Muscle of leg (tissue), 11 donors: ENCODE measurements around the gene CPA3. TPM values are rescaled to one million over a fixed set of nuclear protein-coding genes. Genes with fewer than 3 reads are reported as not detected.
A peak's percentile ranks its signal among the peaks of the same experiment; 100 is the strongest.

Experiments
- DNase-seq: peaks from one replicate; pipeline ENCODE4 v3.0.0; 2013
- H3K27ac ChIP-seq: one replicate; pipeline ENCODE4 v1.5.1; 2013; ENCODE audit warnings: mild to moderate bottlenecking, low read length, control low read depth
- H3K27me3 ChIP-seq: one replicate; pipeline ENCODE4 v1.6.1; 2013; ENCODE audit warnings: low read length; ENCODE audit not compliant: control insufficient read depth, insufficient read depth
- H3K36me3 ChIP-seq: one replicate; pipeline ENCODE4 v1.6.1; 2013; ENCODE audit warnings: low read length; ENCODE audit not compliant: control insufficient read depth, insufficient read depth
- H3K4me1 ChIP-seq: one replicate; pipeline ENCODE4 v1.6.1; 2013; ENCODE audit warnings: low read length; ENCODE audit not compliant: control insufficient read depth, insufficient read depth
- H3K4me3 ChIP-seq: one replicate; pipeline ENCODE4 v1.5.1; 2013; ENCODE audit warnings: low read length, control low read depth
- H3K9me3 ChIP-seq: replicated peaks from 2 replicates; pipeline ENCODE4 v1.6.1; 2013; ENCODE audit warnings: low read depth, low read length; ENCODE audit not compliant: control insufficient read depth
- WGBS: methylation state at CpG from one replicate; pipeline ENCODE4 v1.1.5; 2013; ENCODE audit warnings: missing lambda C conversion rate; ENCODE audit not compliant: insufficient coverage; 5-methylcytosine and 5-hydroxymethylcytosine counted together
- polyA plus RNA-seq, 8 donors: library from polyadenylated mRNA; unstranded; fragments of 120-200 nt; gene quantifications; one replicate each; pipeline versions ENCODE4 v1.2.1 to v1.2.3, GENCODE V29; 2013; ENCODE audit warnings: inconsistent platforms in 1 of 8, low replicate concordance in 1 of 8; ENCODE audit not compliant: insufficient read length in 8 of 8, insufficient read depth in 1 of 8
- total RNA-seq: library from RNA; stranded (reverse); fragments of 120-200 nt; gene quantifications from one replicate; pipeline ENCODE4 v1.2.4, GENCODE V29; 2013

CPA3 gene
- total and polyA plus RNA-seq, 9 donors, result 0.75 to 3.1 (median 1.3) TPM

- H3K9me3 ChIP-seq, result no peaks in the 10 kb centered on the region
- no peak overlapping the region for H3K27ac ChIP-seq
- WGBS, result 67% methylated on average over 1 of the region's 3 CpGs
- peak; percentile 35 for DNase-seq
- no peaks in the 10 kb centered on the region for H3K36me3 ChIP-seq
- H3K27me3 ChIP-seq, result no peaks in the 10 kb centered on the region
- no peak overlapping the region for H3K4me3 ChIP-seq
- no peaks in the 10 kb centered on the region for H3K4me1 ChIP-seq
These were observed 8.7 kb upstream of the CPA3 start for GRCh38 chr3:148856384-148856783.

- Histone ChIP-seq H3K9me3 (no peaks in the 10 kb centered on the region), H3K36me3 (no peaks in the 10 kb centered on the region), H3K27me3 (no peaks in the 10 kb centered on the region), H3K27ac (no peak overlapping the region), H3K4me3 (no peak overlapping the region), H3K4me1 (no peaks in the 10 kb centered on the region)
- DNase-seq, result no peak
- 56% methylated on average over 2 of the region's 4 CpGs for WGBS
These were observed 7.8 kb upstream of the CPA3 start for GRCh38 chr3:148857316-148857715.

- WGBS, result no CpG with 5 or more reads among the region's 1 CpG
- Histone ChIP-seq H3K27me3 (no peaks in the 10 kb centered on the region), H3K9me3 (no peaks in the 10 kb centered on the region), H3K36me3 (no peaks in the 10 kb centered on the region), H3K4me1 (no peaks in the 10 kb centered on the region), H3K4me3 (no peak overlapping the region), H3K27ac (no peak overlapping the region)
- DNase-seq, result peak; percentile 28
These were observed 3.7 kb upstream of the CPA3 start for GRCh38 chr3:148861277-148861869.

- Histone ChIP-seq H3K27me3 (no peaks in the 10 kb centered on the region), H3K9me3 (no peaks in the 10 kb centered on the region), H3K36me3 (no peaks in the 10 kb centered on the region), H3K4me3 (no peak overlapping the region), H3K27ac (no peak overlapping the region), H3K4me1 (no peaks in the 10 kb centered on the region)
- 56% methylated on average over 4 of the region's 4 CpGs for WGBS
- DNase-seq, result no peak
These were observed 1.8 kb upstream of the CPA3 start for GRCh38 chr3:148863297-148863696.

- no peaks in the 10 kb centered on the region for H3K27me3 ChIP-seq
- WGBS, result no CpG with 5 or more reads among the region's 5 CpGs
- no peak for DNase-seq
- H3K4me3 ChIP-seq, result no peak overlapping the region
- H3K36me3 ChIP-seq, result no peaks in the 10 kb centered on the region
- H3K9me3 ChIP-seq, result no peaks in the 10 kb centered on the region
- no peaks in the 10 kb centered on the region for H3K4me1 ChIP-seq
- no peak overlapping the region for H3K27ac ChIP-seq
These were observed 1.3 kb upstream of the CPA3 start for GRCh38 chr3:148863814-148864213.

GRCh38 chr3:148866261-148866660 is 1.2 kb downstream of the CPA3 start:
- Histone ChIP-seq H3K27ac (no peak overlapping the region), H3K27me3 (no peaks in the 10 kb centered on the region), H3K4me3 (no peak overlapping the region), H3K36me3 (no peaks in the 10 kb centered on the region), H3K9me3 (no peaks in the 10 kb centered on the region), H3K4me1 (no peaks in the 10 kb centered on the region)
- no peak for DNase-seq
- 25% methylated on average over 1 of the region's 4 CpGs for WGBS

- Histone ChIP-seq H3K27ac (no peak overlapping the region), H3K36me3 (no peaks in the 10 kb centered on the region), H3K4me3 (no peak overlapping the region), H3K27me3 (no peaks in the 10 kb centered on the region), H3K4me1 (no peaks in the 10 kb centered on the region), H3K9me3 (no peaks in the 10 kb centered on the region)
- WGBS, result 77% methylated on average over 9 of the region's 9 CpGs
- no peak for DNase-seq
These were observed 8.3 kb downstream of the CPA3 start for GRCh38 chr3:148873270-148873927.

- H3K4me3 ChIP-seq, result no peak overlapping the region
- H3K36me3 ChIP-seq, result no peaks in the 10 kb centered on the region
- DNase-seq, result no peak
- no peaks in the 10 kb centered on the region for H3K27me3 ChIP-seq
- H3K9me3 ChIP-seq, result no peaks in the 10 kb centered on the region
- H3K4me1 ChIP-seq, result no peaks in the 10 kb centered on the region
- no peak overlapping the region for H3K27ac ChIP-seq
- no CpG with 5 or more reads among the region's 1 CpG for WGBS
These were observed 8.9 kb downstream of the CPA3 start for GRCh38 chr3:148873977-148874376.

- Histone ChIP-seq H3K36me3 (no peaks in the 10 kb centered on the region), H3K9me3 (no peaks in the 10 kb centered on the region), H3K4me1 (peaks cover 1% of the 10 kb centered on the region), H3K4me3 (no peak overlapping the region), H3K27me3 (no peaks in the 10 kb centered on the region), H3K27ac (no peak overlapping the region)
- DNase-seq, result no peak
These were observed 13.0 kb downstream of the CPA3 start for GRCh38 chr3:148878095-148878494.

GRCh38 chr3:148879256-148879655 is 14.2 kb downstream of the CPA3 start:
- H3K27me3 ChIP-seq, result no peaks in the 10 kb centered on the region
- no peak for DNase-seq
- no peak overlapping the region for H3K27ac ChIP-seq
- peaks cover 2% of the 10 kb centered on the region for H3K4me1 ChIP-seq
- no peaks in the 10 kb centered on the region for H3K9me3 ChIP-seq
- H3K4me3 ChIP-seq, result no peak overlapping the region
- H3K36me3 ChIP-seq, result no peaks in the 10 kb centered on the region

GRCh38 chr3:148880681-148881080 is 15.6 kb downstream of the CPA3 start:
- peaks cover 2% of the 10 kb centered on the region for H3K4me1 ChIP-seq
- no peak overlapping the region for H3K4me3 ChIP-seq
- H3K27me3 ChIP-seq, result no peaks in the 10 kb centered on the region
- H3K27ac ChIP-seq, result no peak overlapping the region
- DNase-seq, result no peak
- no peaks in the 10 kb centered on the region for H3K36me3 ChIP-seq
- H3K9me3 ChIP-seq, result no peaks in the 10 kb centered on the region
